Hepatocyte (in vitro differentiated cells): ENCODE results near the gene KIF11.

Experiments
- EZH2 ChIP-seq: fragments of 200-600 bp; sonication (generic); IDR thresholded peaks from 2 replicates; pipeline ENCODE4 v1.6.1; 2016; ENCODE audit warnings: antibody characterized with exemption, mild to moderate bottlenecking, borderline replicate concordance
- TF ChIP-seq, protein P1 (sequence below): fragments of 200-600 bp; sonication (generic); IDR thresholded peaks from 2 replicates; pipeline ENCODE4 v1.5.1; 2016; ENCODE audit warnings: antibody characterized with exemption, mild to moderate bottlenecking; ENCODE audit not compliant: poor library complexity

DNA sequence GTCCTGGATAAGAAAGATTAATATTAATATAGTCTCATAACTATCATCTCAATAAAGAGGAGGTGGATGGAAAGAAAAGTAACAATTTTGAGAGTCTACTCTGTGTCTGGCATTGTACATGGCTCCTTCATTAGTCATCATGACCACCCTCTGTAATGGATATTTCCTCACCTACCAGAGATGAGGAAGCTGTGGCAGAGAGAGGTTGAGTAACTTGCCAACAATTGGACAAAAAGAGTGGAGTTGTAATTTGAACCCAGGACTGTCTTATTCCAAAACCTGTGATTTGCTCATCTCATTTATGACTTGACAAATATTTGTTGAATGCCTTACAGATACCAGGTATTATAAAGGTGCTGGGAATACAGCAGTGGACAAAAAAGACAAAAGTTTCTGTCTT lies 17.0 kb upstream of the KIF11 start:
- TF ChIP-seq, protein P1, sequence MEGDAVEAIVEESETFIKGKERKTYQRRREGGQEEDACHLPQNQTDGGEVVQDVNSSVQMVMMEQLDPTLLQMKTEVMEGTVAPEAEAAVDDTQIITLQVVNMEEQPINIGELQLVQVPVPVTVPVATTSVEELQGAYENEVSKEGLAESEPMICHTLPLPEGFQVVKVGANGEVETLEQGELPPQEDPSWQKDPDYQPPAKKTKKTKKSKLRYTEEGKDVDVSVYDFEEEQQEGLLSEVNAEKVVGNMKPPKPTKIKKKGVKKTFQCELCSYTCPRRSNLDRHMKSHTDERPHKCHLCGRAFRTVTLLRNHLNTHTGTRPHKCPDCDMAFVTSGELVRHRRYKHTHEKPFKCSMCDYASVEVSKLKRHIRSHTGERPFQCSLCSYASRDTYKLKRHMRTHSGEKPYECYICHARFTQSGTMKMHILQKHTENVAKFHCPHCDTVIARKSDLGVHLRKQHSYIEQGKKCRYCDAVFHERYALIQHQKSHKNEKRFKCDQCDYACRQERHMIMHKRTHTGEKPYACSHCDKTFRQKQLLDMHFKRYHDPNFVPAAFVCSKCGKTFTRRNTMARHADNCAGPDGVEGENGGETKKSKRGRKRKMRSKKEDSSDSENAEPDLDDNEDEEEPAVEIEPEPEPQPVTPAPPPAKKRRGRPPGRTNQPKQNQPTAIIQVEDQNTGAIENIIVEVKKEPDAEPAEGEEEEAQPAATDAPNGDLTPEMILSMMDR, result no peak
- TF ChIP-seq EZH2, result no peak
